ENCODE data around the gene KRT81. TPM values are rescaled to one million over a fixed set of nuclear protein-coding genes. Genes with fewer than 3 reads are reported as not detected.

Gene KRT81
- polyA plus RNA-seq, 3 donors = not detected

- Histone ChIP-seq H3K9me3 (replicated peaks in 1 of 2; ENCODE audit: control insufficient read depth in 1 of 2, insufficient read depth in 1 of 2, low read length in 2 of 2) (no peaks in the 10 kb centered on the region), H2AFZ (ENCODE audit: insufficient read depth, low read depth, low read length, poor library complexity, severe bottlenecking) (no peak overlapping the region), H3K4me1 (ENCODE audit: control insufficient read depth in 1 of 2, insufficient read depth in 2 of 2, low read length in 2 of 2) (peaks cover 18 to 32% of the 10 kb centered on the region in 2 donors), H3K27ac (ENCODE audit: low read depth in 1 of 2, low read length in 2 of 2) (no peak overlapping the region), H3K4me2 (replicated peaks; ENCODE audit: extremely low read depth, low read length, poor library complexity, severe bottlenecking) (no peak overlapping the region), H4K20me1 (ENCODE audit: insufficient read depth, low read length) (no peaks in the 10 kb centered on the region), H3K4me3 (replicated peaks in 1 of 3; ENCODE audit: low read depth in 2 of 3, low read length in 3 of 3) (no peak overlapping the region), H3K79me2 (ENCODE audit: insufficient read depth, low read length) (no peaks in the 10 kb centered on the region), H3K36me3 (replicated peaks in 1 of 2; ENCODE audit: control insufficient read depth in 1 of 2, insufficient read depth in 2 of 2, low read length in 2 of 2) (no peaks in the 10 kb centered on the region), H3K9ac (ENCODE audit: insufficient read depth, low read length, poor library complexity, severe bottlenecking) (no peak overlapping the region), H3K27me3 (ENCODE audit: control insufficient read depth in 2 of 2, insufficient read depth in 2 of 2, low read length in 2 of 2) (peaks cover 2 to 18% of the 10 kb centered on the region in 2 donors)
- TF ChIP-seq CTCF (IDR thresholded peaks at IDR 0.05) = no peak
- Mint-ChIP-seq H3K4me1 (peaks cover 33% of the 10 kb centered on the region), H3K36me3 (peaks cover 5% of the 10 kb centered on the region in 2 donors), H3K27ac (peak overlapping the region in 1 of 7 donors; percentile 52), H3K4me3 (no peak overlapping the region), H3K27me3 (ENCODE audit: low read depth in 3 of 3) (peaks cover 20 to 31% (median 28%) of the 10 kb centered on the region in 3 donors), H3K9me3 (peaks cover 0 to 6% (median 0%) of the 10 kb centered on the region in 7 donors)
- intact Hi-C loops (cut with micrococcal nuclease) = no loop called here
- no peak for DNase-seq
- 86% methylated on average over 3 of the region's 4 CpGs for WGBS (ENCODE audit: insufficient coverage)
Measured at GRCh38 chr12:52238207-52238840, 53.0 kb downstream of the KRT81 start.

- Histone ChIP-seq H3K27ac (ENCODE audit: low read depth in 1 of 2, low read length in 2 of 2) (no peak overlapping the region), H3K9ac (ENCODE audit: insufficient read depth, low read length, poor library complexity, severe bottlenecking) (no peak overlapping the region), H3K4me1 (ENCODE audit: control insufficient read depth in 1 of 2, insufficient read depth in 2 of 2, low read length in 2 of 2) (peaks cover 14 to 37% of the 10 kb centered on the region in 2 donors), H3K9me3 (replicated peaks in 1 of 2; ENCODE audit: control insufficient read depth in 1 of 2, insufficient read depth in 1 of 2, low read length in 2 of 2) (no peaks in the 10 kb centered on the region), H3K36me3 (replicated peaks in 1 of 2; ENCODE audit: control insufficient read depth in 1 of 2, insufficient read depth in 2 of 2, low read length in 2 of 2) (no peaks in the 10 kb centered on the region), H3K79me2 (ENCODE audit: insufficient read depth, low read length) (no peaks in the 10 kb centered on the region), H3K27me3 (ENCODE audit: control insufficient read depth in 2 of 2, insufficient read depth in 2 of 2, low read length in 2 of 2) (peaks cover 11 to 35% of the 10 kb centered on the region in 2 donors), H3K4me2 (replicated peaks; ENCODE audit: extremely low read depth, low read length, poor library complexity, severe bottlenecking) (no peak overlapping the region), H4K20me1 (ENCODE audit: insufficient read depth, low read length) (no peaks in the 10 kb centered on the region), H3K4me3 (replicated peaks in 1 of 3; ENCODE audit: low read depth in 2 of 3, low read length in 3 of 3) (no peak overlapping the region), H2AFZ (ENCODE audit: insufficient read depth, low read depth, low read length, poor library complexity, severe bottlenecking) (no peak overlapping the region)
- no peak for TF ChIP-seq CTCF (IDR thresholded peaks at IDR 0.05)
- Mint-ChIP-seq H3K27ac (no peak overlapping the region), H3K4me1 (peaks cover 42% of the 10 kb centered on the region), H3K9me3 (peaks cover 0 to 14% (median 6%) of the 10 kb centered on the region in 7 donors), H3K4me3 (no peak overlapping the region), H3K27me3 (ENCODE audit: low read depth in 3 of 3) (peaks cover 34 to 46% (median 46%) of the 10 kb centered on the region in 3 donors), H3K36me3 (peaks cover 10 to 12% of the 10 kb centered on the region in 2 donors)
- DNase-seq = no peak
- intact Hi-C loops (cut with micrococcal nuclease) = no loop called here
- WGBS (ENCODE audit: insufficient coverage) = 88% methylated on average over 2 of the region's 3 CpGs
Measured at GRCh38 chr12:52236386-52237050, 54.8 kb downstream of the KRT81 start.

Other genes with a start within 250 kb of the KRT81 start
- gene NR4A1, start 240.1 kb downstream of the KRT81 start, polyA plus RNA-seq = 1,000 to 10,000 TPM in 1 of 3 donors, 10 to 100 TPM in 2; 10.1 to 1,297 (median 41.4) TPM
- gene ATG101, start 221.6 kb downstream of the KRT81 start, polyA plus RNA-seq = 100 to 1,000 TPM in 1 of 3 donors, 10 to 100 TPM in 2; 20.5 to 120 (median 26.4) TPM
- not detected for gene SMIM41, start 211.8 kb downstream of the KRT81 start, polyA plus RNA-seq
- under 1 TPM; 0.18 to 0.52 (median 0.37) TPM for gene KRT80, start 99.5 kb downstream of the KRT81 start, polyA plus RNA-seq
- 1 to 10 TPM in 2 of 3 donors, not detected in 1; 1.3 to 2.7 TPM for gene KRT7, start 58.3 kb downstream of the KRT81 start, polyA plus RNA-seq
- not detected for gene KRT86, start 16.9 kb downstream of the KRT81 start, polyA plus RNA-seq
- gene KRT83, start 29.9 kb upstream of the KRT81 start, polyA plus RNA-seq = not detected
- not detected for gene KRT85, start 75.9 kb upstream of the KRT81 start, polyA plus RNA-seq
- gene KRT84, start 94.1 kb upstream of the KRT81 start, polyA plus RNA-seq = not detected
- not detected for gene KRT82, start 114.8 kb upstream of the KRT81 start, polyA plus RNA-seq
- gene KRT75, start 142.8 kb upstream of the KRT81 start, polyA plus RNA-seq = not detected
- not detected for gene KRT6B, start 160.6 kb upstream of the KRT81 start, polyA plus RNA-seq
- gene KRT6C, start 182.3 kb upstream of the KRT81 start, polyA plus RNA-seq = not detected
- not detected for gene KRT6A, start 201.7 kb upstream of the KRT81 start, polyA plus RNA-seq
- under 1 TPM in 1 of 3 donors, not detected in 2; 0.04 TPM for gene KRT5, start 228.9 kb upstream of the KRT81 start, polyA plus RNA-seq

Data from CD14-positive monocyte (primary cell).